GM12892 (cell line): Measurements from ENCODE around the gene TEX2. TPM values are rescaled to one million over a fixed set of nuclear protein-coding genes. Genes with fewer than 3 reads are reported as not detected.
A peak's percentile ranks its signal among the peaks of the same experiment; 100 is the strongest.

Experiments
- DNase-seq: peaks from one replicate; pipeline ENCODE4 v3.0.0; 2011; ENCODE audit not compliant: insufficient read length
- FAIRE-seq: peaks from 2 replicates; lab custom pipeline; 2011; peaks lifted over from hg19 to GRCh38; lab: Jason Lieb, UNC
- POLR2A ChIP-seq: IDR thresholded peaks from 2 replicates; pipeline ENCODE4 v1.6.1; 2011; ENCODE audit warnings: low read depth, low read length, control low read depth
- POLR2AphosphoS5 ChIP-seq: IDR thresholded peaks from 2 replicates; pipeline ENCODE4 v1.6.1; 2011; ENCODE audit warnings: low read depth, low read length, control low read depth
- TAF1 ChIP-seq: IDR thresholded peaks from 2 replicates; pipeline ENCODE4 v1.6.1; 2011; ENCODE audit warnings: low read depth, mild to moderate bottlenecking, control low read depth, low read length, borderline replicate concordance
- polyA plus RNA-seq: library from polyadenylated mRNA; unstranded; fragments of >200 nt; gene quantifications from one replicate; pipeline ENCODE4 v1.2.1, GENCODE V29; 2012; ENCODE audit warnings: missing spikeins, inconsistent platforms; ENCODE audit not compliant: missing spikeins

TEX2 gene, protein sequence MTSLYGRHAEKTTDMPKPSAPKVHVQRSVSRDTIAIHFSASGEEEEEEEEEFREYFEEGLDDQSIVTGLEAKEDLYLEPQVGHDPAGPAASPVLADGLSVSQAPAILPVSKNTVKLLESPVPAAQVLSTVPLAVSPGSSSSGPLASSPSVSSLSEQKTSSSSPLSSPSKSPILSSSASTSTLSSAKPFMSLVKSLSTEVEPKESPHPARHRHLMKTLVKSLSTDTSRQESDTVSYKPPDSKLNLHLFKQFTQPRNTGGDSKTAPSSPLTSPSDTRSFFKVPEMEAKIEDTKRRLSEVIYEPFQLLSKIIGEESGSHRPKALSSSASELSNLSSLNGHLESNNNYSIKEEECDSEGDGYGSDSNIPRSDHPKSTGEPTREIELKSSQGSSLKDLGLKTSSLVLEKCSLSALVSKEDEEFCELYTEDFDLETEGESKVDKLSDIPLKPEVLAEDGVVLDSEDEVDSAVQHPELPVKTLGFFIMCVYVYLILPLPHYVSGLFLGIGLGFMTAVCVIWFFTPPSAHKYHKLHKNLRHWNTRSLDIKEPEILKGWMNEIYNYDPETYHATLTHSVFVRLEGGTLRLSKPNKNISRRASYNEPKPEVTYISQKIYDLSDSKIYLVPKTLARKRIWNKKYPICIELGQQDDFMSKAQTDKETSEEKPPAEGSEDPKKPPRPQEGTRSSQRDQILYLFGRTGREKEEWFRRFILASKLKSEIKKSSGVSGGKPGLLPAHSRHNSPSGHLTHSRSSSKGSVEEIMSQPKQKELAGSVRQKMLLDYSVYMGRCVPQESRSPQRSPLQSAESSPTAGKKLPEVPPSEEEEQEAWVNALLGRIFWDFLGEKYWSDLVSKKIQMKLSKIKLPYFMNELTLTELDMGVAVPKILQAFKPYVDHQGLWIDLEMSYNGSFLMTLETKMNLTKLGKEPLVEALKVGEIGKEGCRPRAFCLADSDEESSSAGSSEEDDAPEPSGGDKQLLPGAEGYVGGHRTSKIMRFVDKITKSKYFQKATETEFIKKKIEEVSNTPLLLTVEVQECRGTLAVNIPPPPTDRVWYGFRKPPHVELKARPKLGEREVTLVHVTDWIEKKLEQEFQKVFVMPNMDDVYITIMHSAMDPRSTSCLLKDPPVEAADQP
- polyA plus RNA-seq = 6.3 TPM

GRCh38 chr17:64263000-64263766 lies at the start of gene TEX2:
Gene TEX2 (minus strand): TSS chr17:64263260. CDS start chr17:64214217, 49,043 bp downstream.
- peak; percentile 84 for FAIRE-seq
- DNase-seq = peak; percentile 95
- TF ChIP-seq POLR2AphosphoS5 (peak; percentile 26; the same call in 1 of the 2 replicates), POLR2A (peak; percentile 55; the same call in 1 of the 2 replicates), TAF1 (0 out of 2 replicates have a peak, but pooled peaks have one; percentile 57)

- no peak for TF ChIP-seq POLR2AphosphoS5
- TF ChIP-seq POLR2A = no peak
- FAIRE-seq = no peak
- no peak for DNase-seq
Measured at GRCh38 chr17:64309710-64310109, 46.6 kb upstream of the TEX2 start.

GRCh38 chr17:64309021-64309420 lies 46.0 kb upstream of the TEX2 start:
- DNase-seq = no peak
- FAIRE-seq = no peak
- TF ChIP-seq TAF1 = no peak
- TF ChIP-seq POLR2AphosphoS5 = no peak
- no peak for TF ChIP-seq POLR2A

GRCh38 chr17:64306850-64307463 lies 43.9 kb upstream of the TEX2 start:
- FAIRE-seq (peak; percentile 86), DNase-seq (no peak)
- no peak for TF ChIP-seq POLR2A
- no peak for TF ChIP-seq POLR2AphosphoS5
- no peak for TF ChIP-seq TAF1

GRCh38 chr17:64304551-64304950 lies 41.5 kb upstream of the TEX2 start:
- FAIRE-seq (no peak), DNase-seq (no peak)
- no peak for TF ChIP-seq POLR2A
- no peak for TF ChIP-seq TAF1
- TF ChIP-seq POLR2AphosphoS5 = no peak

- TF ChIP-seq POLR2A (no peak), POLR2AphosphoS5 (no peak), TAF1 (no peak)
- FAIRE-seq (no peak), DNase-seq (no peak)
Measured at GRCh38 chr17:64300699-64300965, 37.6 kb upstream of the TEX2 start.

GRCh38 chr17:64297467-64298088 lies 34.5 kb upstream of the TEX2 start:
- no peak for TF ChIP-seq TAF1
- no peak for TF ChIP-seq POLR2A
- TF ChIP-seq POLR2AphosphoS5 = no peak
- FAIRE-seq (no peak), DNase-seq (no peak)

DNA sequence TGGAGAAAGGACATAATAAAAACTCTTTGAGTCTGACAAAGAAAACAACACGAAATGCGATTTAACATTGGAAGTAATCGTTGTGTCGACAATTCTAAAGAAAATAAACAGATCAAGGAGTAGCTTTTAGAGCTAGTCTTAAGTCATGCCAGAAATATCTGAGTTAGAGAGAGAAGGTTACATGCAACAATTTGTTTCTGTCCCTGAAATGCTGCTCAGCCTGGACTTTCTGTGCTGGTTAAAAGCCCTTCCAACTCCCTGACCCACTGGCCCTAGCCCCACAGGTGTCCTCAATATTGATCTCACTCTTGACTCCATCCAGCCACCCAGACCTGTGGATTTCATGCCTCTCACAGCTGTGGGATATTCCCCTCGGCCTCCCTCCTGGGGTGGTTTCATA lies 33.2 kb upstream of the TEX2 start:
- TF ChIP-seq POLR2AphosphoS5 (no peak), POLR2A (no peak), TAF1 (no peak)
- DNase-seq (no peak), FAIRE-seq (no peak)

GRCh38 chr17:64295146-64295545 lies 32.1 kb upstream of the TEX2 start:
- TF ChIP-seq POLR2AphosphoS5 (no peak), POLR2A (no peak), TAF1 (no peak)
- no peak for DNase-seq
- FAIRE-seq = no peak

DNA sequence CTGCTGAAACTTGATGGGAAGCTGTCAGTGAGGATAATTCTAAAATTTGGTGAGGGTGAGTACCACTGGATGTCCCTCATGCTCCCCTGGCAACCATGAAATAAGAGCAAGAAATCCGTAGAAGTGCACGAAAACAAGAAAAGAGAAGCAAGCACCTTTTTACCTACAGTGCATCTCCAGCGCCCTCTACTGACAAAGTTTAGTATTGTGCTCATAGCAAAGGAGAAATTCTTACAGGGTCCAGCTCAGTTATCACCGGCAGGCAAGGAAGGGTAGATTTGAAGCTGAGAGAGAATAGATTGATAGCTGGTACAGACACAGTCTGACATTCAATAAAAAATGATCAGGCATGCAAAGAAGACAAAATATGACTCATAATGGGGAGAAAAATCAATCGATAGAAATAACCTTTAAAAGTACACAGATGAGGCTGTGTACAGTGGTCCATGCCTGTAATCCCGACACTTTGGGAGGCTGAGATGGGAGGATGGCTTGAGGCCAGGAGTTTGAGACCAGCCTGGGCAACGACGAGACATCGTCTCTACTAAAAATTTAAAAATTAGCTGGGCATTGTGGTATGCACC lies 28.3 kb upstream of the TEX2 start:
- no peak for TF ChIP-seq POLR2A
- no peak for TF ChIP-seq POLR2AphosphoS5
- TF ChIP-seq TAF1 = no peak
- DNase-seq = no peak
- no peak for FAIRE-seq

GRCh38 chr17:64289741-64290141 lies 26.7 kb upstream of the TEX2 start:
- TF ChIP-seq POLR2AphosphoS5 = no peak
- no peak for TF ChIP-seq POLR2A
- TF ChIP-seq TAF1 = no peak
- FAIRE-seq = no peak
- DNase-seq = no peak
